HG02571 (cell line): ENCODE results near the gene TNFSF12.
"Not testable (repeated sequence)": the region's sequence is repeated elsewhere in the genome, so short reads cannot be mapped to it uniquely, and the experiment has no call there.

Experiments used
- ATAC-seq: cut with Tn5 transposase; IDR thresholded peaks from one replicate; pipeline ENCODE4 v1.9.1; 2021; ENCODE audit warnings: mild to moderate bottlenecking, moderate library complexity; ENCODE audit not compliant: unreplicated experiment

The TNFSF12 gene

GRCh38 chr17:7583253-7584109 lies 34.6 kb downstream of the TNFSF12 start, which contains the start of gene MPDU1:
TSS of gene MPDU1 (plus strand) at chr17:7583852. CDS start at chr17:7583863, 11 bp downstream.
- peak; percentile 58 for ATAC-seq

- ATAC-seq: no peak
These were observed 38.0 kb downstream of the TNFSF12 start for GRCh38 chr17:7586673-7587419.

GRCh38 chr17:7587420-7588151 lies 38.7 kb downstream of the TNFSF12 start:
- no peak for ATAC-seq

- no peak for ATAC-seq
These were observed 39.8 kb downstream of the TNFSF12 start for GRCh38 chr17:7588553-7589203.

- ATAC-seq: no peak
These were observed 40.5 kb downstream of the TNFSF12 start for GRCh38 chr17:7589204-7589868.

- no peak for ATAC-seq
These were observed 41.2 kb downstream of the TNFSF12 start, which contains the start of gene SOX15 for GRCh38 chr17:7589891-7590691. TSS of gene SOX15 (minus strand) at chr17:7590094. CDS start at chr17:7589676, 418 bp downstream.

GRCh38 chr17:7590743-7591142 lies 41.9 kb downstream of the TNFSF12 start:
- no peak for ATAC-seq

- no peak for ATAC-seq
These were observed 42.7 kb downstream of the TNFSF12 start for GRCh38 chr17:7591596-7591995.

- ATAC-seq: no peak
These were observed 43.7 kb downstream of the TNFSF12 start for GRCh38 chr17:7592422-7593021.

GRCh38 chr17:7593296-7593695 lies 44.4 kb downstream of the TNFSF12 start:
- ATAC-seq: no peak

GRCh38 chr17:7597561-7597960 lies 48.7 kb downstream of the TNFSF12 start:
- not testable (repeated sequence) for ATAC-seq

- ATAC-seq: no peak
These were observed 57.4 kb downstream of the TNFSF12 start for GRCh38 chr17:7606280-7606679.
